GM06990 (cell line): ENCODE data around the gene DTX3.

ENCODE experiments used
- DNase-seq: peaks from one replicate; pipeline ENCODE4 v3.0.0-alpha.2; 2011; ENCODE audit not compliant: insufficient read length; ENCODE audit errors: extremely low read depth
- H3K27me3 ChIP-seq: replicated peaks from 2 replicates; pipeline ENCODE4 v1.6.0; 2011; ENCODE audit warnings: low read length; ENCODE audit not compliant: control insufficient read depth, insufficient read depth
- H3K36me3 ChIP-seq: 2 replicates; pipeline ENCODE4 v1.5.1; 2011; ENCODE audit warnings: low read length; ENCODE audit not compliant: control insufficient read depth, insufficient read depth
- H3K4me3 ChIP-seq: replicated peaks from 2 replicates; pipeline ENCODE4 v1.5.1; 2011; ENCODE audit warnings: low read depth, mild to moderate bottlenecking, control low read depth, low read length
- CTCF ChIP-seq: IDR thresholded peaks from 2 replicates; pipeline ENCODE4 v1.5.1; 2011; ENCODE audit warnings: low read length, control low read depth, mild to moderate bottlenecking, inconsistent platforms; ENCODE audit not compliant: insufficient read depth, poor library complexity, severe bottlenecking

DTX3 gene

GRCh38 chr12:57622293-57623245 lies 17.9 kb downstream of the DTX3 start:
- TF ChIP-seq CTCF, result no peak
- Histone ChIP-seq H3K4me3 (no peak overlapping the region), H3K36me3 (no peaks in the 10 kb centered on the region), H3K27me3 (peaks cover 7% of the 10 kb centered on the region)
- DNase-seq, result no peak

DNA sequence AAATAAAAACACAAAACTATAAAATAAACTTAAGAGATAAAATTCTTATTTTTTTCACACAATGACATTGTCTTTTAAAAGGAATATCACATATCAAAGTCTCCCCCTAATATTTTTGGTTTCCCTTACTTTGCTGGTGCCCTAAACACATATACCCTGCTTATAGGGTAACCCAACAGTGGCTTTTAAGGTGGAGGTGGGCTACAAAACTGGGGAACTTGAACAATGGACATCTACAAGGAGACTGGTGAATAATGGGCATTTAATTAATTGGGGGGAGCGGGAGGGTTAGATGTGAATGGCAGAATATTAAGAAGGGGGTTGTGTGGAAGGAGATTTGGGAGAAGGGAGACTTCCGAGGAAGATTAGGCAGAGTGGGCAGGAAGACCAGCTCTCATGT lies 18.8 kb downstream of the DTX3 start:
- H3K36me3 ChIP-seq, result no peaks in the 10 kb centered on the region
- no peak for TF ChIP-seq CTCF

DNA sequence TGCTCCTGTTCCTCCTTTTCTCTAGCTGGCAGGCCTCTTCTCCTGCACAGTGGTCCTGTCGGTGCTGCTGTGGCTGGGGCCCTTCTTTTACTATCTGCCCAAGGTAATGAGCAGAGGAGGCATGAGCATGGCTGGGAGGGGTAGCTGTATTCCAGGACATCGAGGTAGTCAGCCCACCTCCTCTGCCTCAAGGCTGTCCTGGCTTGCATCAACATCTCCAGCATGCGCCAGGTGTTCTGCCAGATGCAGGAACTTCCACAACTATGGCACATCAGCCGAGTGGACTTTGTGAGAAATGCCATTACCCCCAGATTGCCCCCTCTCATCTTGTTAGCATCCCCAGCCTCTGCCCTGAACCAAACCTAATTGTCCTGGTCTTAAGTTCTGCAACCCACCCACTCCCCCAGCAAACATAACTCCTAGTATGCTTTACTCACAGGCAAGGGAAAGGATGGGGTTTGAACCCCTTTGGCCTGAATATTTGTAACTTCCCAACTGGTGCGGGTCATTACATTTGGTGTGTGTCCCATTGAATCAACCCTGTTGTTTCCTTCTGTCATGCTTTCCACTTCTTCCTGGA lies 19.3 kb downstream of the DTX3 start:
- H3K27me3 ChIP-seq, result peaks cover 7% of the 10 kb centered on the region
- H3K36me3 ChIP-seq, result no peaks in the 10 kb centered on the region
- H3K4me3 ChIP-seq, result no peak overlapping the region
- no peak for DNase-seq
- TF ChIP-seq CTCF, result no peak

More for the DNA sequence above, 18.8 kb downstream of the DTX3 start:
- DNase-seq, result no peak
- Histone ChIP-seq H3K4me3 (no peak overlapping the region), H3K27me3 (peaks cover 7% of the 10 kb centered on the region)

- no peak for TF ChIP-seq CTCF
- DNase-seq, result no peak
- no peaks in the 10 kb centered on the region for H3K36me3 ChIP-seq
- H3K27me3 ChIP-seq, result peaks cover 7% of the 10 kb centered on the region
- H3K4me3 ChIP-seq, result no peak overlapping the region
These were observed 20.0 kb downstream of the DTX3 start for GRCh38 chr12:57624441-57625220.

- Histone ChIP-seq H3K27me3 (peaks cover 3% of the 10 kb centered on the region), H3K36me3 (no peaks in the 10 kb centered on the region), H3K4me3 (no peak overlapping the region)
- TF ChIP-seq CTCF, result no peak
- DNase-seq, result no peak
These were observed 20.8 kb downstream of the DTX3 start for GRCh38 chr12:57625261-57626032.
